ENCODE results near the gene PLCH1. TPM values are rescaled to one million over a fixed set of nuclear protein-coding genes. Genes with fewer than 3 reads are reported as not detected.

The PLCH1 gene
- total and polyA plus RNA-seq, 2 of the 8 experiments (the other 6 are each of a cell fraction or from before 2014, with no cell fraction given): 5.8 to 17.2 TPM

GRCh38 chr3:155760653-155761052, 15.8 kb upstream of the PLCH1 start:
- WGBS, 2 experiments (ENCODE audit: extremely low coverage in 1 of 2, insufficient coverage in 1 of 2, insufficient read length in 1 of 2, insufficient replicate concordance in 2 of 2, low coverage in 1 of 2, low lambda C conversion rate in 2 of 2, missing lambda C conversion rate in 1 of 2): 90% methylated on average over 4 of the region's 4 CpGs; no CpG with 5 or more reads in 1 of the 2 experiments
- Histone ChIP-seq H3K79me2 (ENCODE audit: control insufficient read depth in 1 of 2, insufficient read depth in 2 of 2, low read length in 2 of 2) (no peaks in the 10 kb centered on the region), H2BK15ac (ENCODE audit: low read length) (no peak overlapping the region), H2BK120ac (replicated peaks; ENCODE audit: low read depth, low read length) (no peak overlapping the region), H3K4me1 (replicated peaks in 1 of 4; ENCODE audit: control insufficient read depth in 3 of 4, insufficient read depth in 4 of 4, low read length in 3 of 4) (no peaks in the 10 kb centered on the region; a peak in 1 of 7 replicates), H3K9me3 (ENCODE audit: insufficient read depth in 2 of 2, low read depth in 1 of 2, low read length in 1 of 2) (no peaks in the 10 kb centered on the region), H2AK5ac (ENCODE audit: low read depth, low read length) (no peak overlapping the region), H4K20me1 (replicated peaks in 1 of 2; ENCODE audit: control insufficient read depth in 1 of 2, insufficient read depth in 2 of 2, low read length in 2 of 2) (no peaks in the 10 kb centered on the region), H2BK20ac (ENCODE audit: low read length) (no peak overlapping the region), H4K5ac (ENCODE audit: insufficient read length, low read depth, low read length) (no peak overlapping the region), H3K18ac (ENCODE audit: extremely low read depth, low read length) (no peak overlapping the region), H4K91ac (replicated peaks; ENCODE audit: insufficient read length, low read length) (no peak overlapping the region), H3K27me3 (replicated peaks in 1 of 4; ENCODE audit: control insufficient read depth in 3 of 4, extremely low read depth in 1 of 4, insufficient read depth in 3 of 4, low read length in 3 of 4) (no peaks in the 10 kb centered on the region), H3K23ac (ENCODE audit: insufficient read length) (no peak overlapping the region), H3K56ac (replicated peaks; ENCODE audit: insufficient read length, low read depth, low read length) (no peak overlapping the region), H3K4ac (replicated peaks; ENCODE audit: insufficient read length, low read depth, low read length) (no peak overlapping the region), H3K23me2 (ENCODE audit: low read depth, low read length) (no peaks in the 10 kb centered on the region), H3K36me3 (ENCODE audit: control insufficient read depth in 2 of 4, insufficient read depth in 4 of 4, low read length in 3 of 4) (no peaks in the 10 kb centered on the region), H3K79me1 (ENCODE audit: low read depth, low read length) (no peaks in the 10 kb centered on the region), H2BK12ac (ENCODE audit: low read depth, low read length) (no peak overlapping the region), H3K4me3 (ENCODE audit: extremely low read depth in 1 of 4, insufficient read depth in 2 of 4, low read depth in 3 of 4, low read length in 4 of 4) (no peak overlapping the region), H3K9ac (replicated peaks in 1 of 4; ENCODE audit: extremely low read depth in 1 of 4, low read depth in 3 of 4, low read length in 3 of 4) (no peak overlapping the region), H3K27ac (ENCODE audit: low read depth, low read length) (no peak overlapping the region), H2BK5ac (ENCODE audit: low read depth, low read length) (no peak overlapping the region), H2AFZ (ENCODE audit: low read length) (no peak overlapping the region), H4K8ac (ENCODE audit: extremely low read depth, insufficient read depth, low read length) (no peak overlapping the region), H3K4me2 (ENCODE audit: insufficient read depth in 1 of 2, low read depth in 2 of 2, low read length in 2 of 2) (no peak overlapping the region), H3K14ac (ENCODE audit: insufficient read length) (no peak overlapping the region)
- ChIA-PET POLR2A (ENCODE audit: partially characterized antibody) (no interaction called here), CTCF (ENCODE audit: partially characterized antibody) (interaction anchor here (0.5 to 2.4 kb wide), 5 partner anchors 10 to 1356 kb away, joined by 3 to 9 read pairs (median 5); partner anchors contain the start of genes C3orf33 and PLCH1)
- DNase-seq (ENCODE audit: low read depth in 1 of 2, low spot score in 2 of 2): no peak
- TF ChIP-seq GTF2F1 (IDR thresholded peaks at IDR 0.05; ENCODE audit: borderline replicate concordance, low read depth, low read length) (no peak), KDM5A (IDR thresholded peaks at IDR 0.05; ENCODE audit: low read length) (no peak), SP2 (IDR thresholded peaks at IDR 0.05; ENCODE audit: low read length) (no peak), MAX (IDR thresholded peaks at IDR 0.05) (no peak), FOSL1 (IDR thresholded peaks at IDR 0.05; ENCODE audit: insufficient read depth, low read depth, low read length) (no peak), SIRT6 (IDR thresholded peaks at IDR 0.05; ENCODE audit: low read length) (no peak)
- FAIRE-seq: no peak

Data from H1 (cell line).